K562 (cell line): ENCODE measurements around the gene SGIP1. TPM values are rescaled to one million over a fixed set of nuclear protein-coding genes. Genes with fewer than 3 reads are reported as not detected.

Experiments
- ATAC-seq: fragments of 200-7000 bp; cut with Tn5 transposase; 3 replicates; pipeline ENCODE4 v1.9.1; 2020; ENCODE audit warnings: moderate library complexity
- BruUV-seq: library from RNA; stranded (reverse); fragments of 400-500 nt; replicated peaks from 2 replicates; lab custom pipeline; 2021; lab: Mats Ljungman, UMichigan
- CTCF ChIA-PET: fragments of 300-600 bp; formaldehyde crosslinking; extraction: SDS; loops from one replicate; lab custom pipeline; 2021; ENCODE audit warnings: low intra/inter-chr PET ratio; lab: Yijun Ruan, JAX
- POLR2A ChIA-PET: fragments of 300-600, 350-650 bp; sonication (Branson Sonifier 250); formaldehyde crosslinking; extraction: SDS; loops from one replicate; lab custom pipeline; 2021; ENCODE audit warnings: antibody characterized with exemption, inconsistent platforms; lab: Yijun Ruan, JAX
- DNase-seq, 4 experiments: peaks; one replicate each; pipeline versions ENCODE4 v3.0.0 to v3.0.0-alpha.2; 2011 to 2018; ENCODE audit warnings: low spot score in 3 of 4, mixed read lengths in 3 of 4; ENCODE audit errors: extremely low read depth in 1 of 4
- FAIRE-seq: peaks from 2 replicates; lab custom pipeline; 2011; peaks lifted over from hg19 to GRCh38; lab: Jason Lieb, UNC
- H2AFZ ChIP-seq: 2 replicates; pipeline ENCODE4 v1.6.0; 2011; ENCODE audit warnings: low read depth, low read length, control low read depth, inconsistent platforms
- H3K27ac ChIP-seq: fragments of 200-600 bp; 3 replicates; pipeline ENCODE4 v1.8.0; 2011; ENCODE audit warnings: low read depth, mild to moderate bottlenecking, control low read depth, inconsistent platforms, low read length, moderate library complexity, mixed read lengths; ENCODE audit errors: extremely low read depth
- H3K27me3 ChIP-seq, 2 experiments: fragments of 300-600 bp in 1 of 2; 2 replicates in 1 of 2; 3 replicates in 1 of 2; pipeline versions ENCODE4 v1.6.0 to v1.8.0; 2011; ENCODE audit warnings: inconsistent platforms in 2 of 2, low read length in 2 of 2, mild to moderate bottlenecking in 1 of 2, mixed read lengths in 1 of 2, moderate library complexity in 1 of 2; ENCODE audit not compliant: control insufficient read depth in 2 of 2, insufficient read depth in 2 of 2
- H3K36me3 ChIP-seq: fragments of 300-600 bp; 3 replicates; pipeline ENCODE4 v1.8.0; 2011; ENCODE audit warnings: mild to moderate bottlenecking, low read length, inconsistent platforms; ENCODE audit not compliant: control insufficient read depth, insufficient read depth
- H3K4me1 ChIP-seq, 2 experiments: fragments of 200-600 bp in 1 of 2; replicated peaks in 1 of 2; 2 replicates in 1 of 2; 3 replicates in 1 of 2; pipeline versions ENCODE4 v1.5.1 to v1.8.0; 2011; ENCODE audit warnings: inconsistent platforms in 2 of 2, low read length in 2 of 2, mild to moderate bottlenecking in 1 of 2, mixed read lengths in 1 of 2, moderate library complexity in 1 of 2; ENCODE audit not compliant: control insufficient read depth in 2 of 2, insufficient read depth in 2 of 2
- H3K4me2 ChIP-seq: 2 replicates; pipeline ENCODE4 v1.6.1; 2011; ENCODE audit warnings: low read length, control low read depth, inconsistent platforms, mixed read lengths; ENCODE audit not compliant: insufficient read depth
- H3K4me3 ChIP-seq: fragments of 200-600 bp; sonication (generic), shearing (Covaris generic); 2 replicates; pipeline ENCODE4 v1.5.1; 2016; ENCODE audit warnings: control low read depth, inconsistent platforms
- H3K79me2 ChIP-seq: fragments of 200-600 bp; 3 replicates; pipeline ENCODE4 v1.8.0; 2011; ENCODE audit warnings: low read length, inconsistent platforms; ENCODE audit not compliant: control insufficient read depth, insufficient read depth
- H3K9ac ChIP-seq, 2 experiments: 2 replicates each; pipeline versions ENCODE4 v1.6.0 to v1.6.1; 2011; ENCODE audit warnings: low read depth in 2 of 2, low read length in 2 of 2, control low read depth in 1 of 2, inconsistent platforms in 1 of 2, mild to moderate bottlenecking in 1 of 2, mixed read lengths in 1 of 2; ENCODE audit not compliant: insufficient read depth in 1 of 2
- H3K9me1 ChIP-seq: one replicate; pipeline ENCODE4 v1.6.0; 2011; ENCODE audit warnings: inconsistent platforms, mild to moderate bottlenecking, low read length, moderate library complexity; ENCODE audit not compliant: control insufficient read depth, insufficient read depth
- H3K9me3 ChIP-seq: replicated peaks from 2 replicates; pipeline ENCODE4 v1.5.1; 2011; ENCODE audit warnings: low read depth, low read length, inconsistent platforms; ENCODE audit not compliant: control insufficient read depth, insufficient read depth
- H4K20me1 ChIP-seq: replicated peaks from 2 replicates; pipeline ENCODE4 v1.6.1; 2011; ENCODE audit warnings: low read length, inconsistent platforms, mixed read lengths; ENCODE audit not compliant: control insufficient read depth, insufficient read depth
- FOSL1 ChIP-seq: fragments of 200-800 bp; sonication (Bioruptor generic); conservative IDR thresholded peaks from 2 replicates; pipeline ENCODE4 v1.6.1; 2016; ENCODE audit warnings: missing genetic modification characterization, missing compliant biosample characterization
- MLX ChIP-seq, 2 experiments: fragments of 450-650 bp in 1 of 2; sonication (generic) in 1 of 2; formaldehyde crosslinking; conservative IDR thresholded peaks; 2 replicates each; pipeline versions ENCODE4 v1.4.0 to v1.8.1; 2020 to 2022; ENCODE audit warnings: mild to moderate bottlenecking in 1 of 2, missing genetic modification reagents in 1 of 2
- RCOR1 ChIP-seq, 2 experiments: IDR thresholded peaks; 2 replicates each; pipeline ENCODE4 v1.6.1; 2012; ENCODE audit warnings: low read depth in 2 of 2, low read length in 2 of 2, borderline replicate concordance in 1 of 2, improper control_type of control experiment in 1 of 2
- RREB1 ChIP-seq: fragments of 250-450 bp; sonication (Bioruptor Pico); IDR thresholded peaks from 2 replicates; pipeline ENCODE4 v1.4.0; 2020
- STAT6 ChIP-seq: sonication (generic); formaldehyde crosslinking; IDR thresholded peaks from 2 replicates; pipeline ENCODE4 v1.8.1; 2023; ENCODE audit warnings: mild to moderate bottlenecking, missing genetic modification reagents
- TARDBP ChIP-seq: fragments of 450-650 bp; IDR thresholded peaks from 2 replicates; pipeline ENCODE4 v1.6.1; 2016
- TEAD4 ChIP-seq, 2 experiments: sonication (generic) in 1 of 2; formaldehyde crosslinking in 1 of 2; IDR thresholded peaks; 2 replicates each; pipeline versions ENCODE4 v1.6.1 to v1.8.0; 2012 to 2022; ENCODE audit warnings: borderline replicate concordance in 1 of 2, inconsistent platforms in 1 of 2, low read length in 1 of 2, mild to moderate bottlenecking in 1 of 2, missing genetic modification reagents in 1 of 2
- ZNF639 ChIP-seq, 2 experiments: fragments of 200-800 bp in 1 of 2; sonication (Bioruptor generic) in 1 of 2; sonication (generic) in 1 of 2; formaldehyde crosslinking in 1 of 2; IDR thresholded peaks in 1 of 2; conservative IDR thresholded peaks in 1 of 2; 2 replicates each; pipeline versions ENCODE4 v1.5.0 to v1.6.1; 2016 to 2020; ENCODE audit warnings: missing compliant biosample characterization in 1 of 2, missing genetic modification characterization in 1 of 2, missing genetic modification reagents in 1 of 2
- WGBS: fragments of 100-300 bp; shearing (Covaris generic); methylation state at CpG from one replicate; pipeline ENCODE4 v1.1.6; 2016; ENCODE audit warnings: low coverage, mixed read lengths; ENCODE audit not compliant: insufficient coverage; ENCODE audit errors: missing lambda C conversion rate; 5-methylcytosine and 5-hydroxymethylcytosine counted together
- in situ Hi-C: fragments of 300-500 bp; cut with MboI; formaldehyde crosslinking; loops from 4 replicates; pipeline ENCODE4 v1.15.0; 2018; ENCODE audit warnings: inconsistent platforms, mixed read lengths
- intact Hi-C: fragments of 100-400 bp; cut with micrococcal nuclease; formaldehyde crosslinking; loops from 2 replicates; pipeline ENCODE4 v1.14.2; 2022
- polyA plus RNA-seq, 8 experiments: library from polyadenylated mRNA; depleted of rRNA in 4 of 8; stranded (reverse) in 5 of 8; unstranded in 3 of 8; fragments of >200 nt; fragmentation: Nextera tagmentation in 2 of 8; fragmentation: Illumina TruSeq in 1 of 8; extraction: Ambion mirVana in 2 of 8; extraction: Trizol in 1 of 8; gene quantifications; 2 replicates each; pipeline versions ENCODE4 v1.2.1 to v1.2.3, GENCODE V29; 2011 to 2014; ENCODE audit warnings: inconsistent platforms in 1 of 8, missing spikeins in 1 of 8
- total RNA-seq, 7 experiments: library from RNA; depleted of rRNA in 6 of 7; stranded (reverse); fragments of >200 nt in 6 of 7; fragmentation: Illumina TruSeq in 2 of 7; extraction: Trizol in 2 of 7; gene quantifications; 2 replicates each; pipeline versions ENCODE4 v1.2.1 to v1.2.3, GENCODE V29; 2011 to 2021; ENCODE audit warnings: low replicate concordance in 1 of 7

The SGIP1 gene
- total and polyA plus RNA-seq, 9 of the 15 experiments (the other 6 are each of a cell fraction or from before 2014, with no cell fraction given), result 0.07 to 0.35 TPM; not detected in 7

- POLR2A ChIA-PET, result interaction anchor here (0.6 to 1.8 kb wide), 7 partner anchors 8 to 732 kb away, joined by 3 to 13 read pairs (median 4); no protein-coding TSS in a partner anchor
- intact Hi-C loops, result no loop called here
- TF ChIP-seq ZNF639 (CRISPR knock-in tag; conservative IDR thresholded peaks at IDR 0.05 in 1 of 2, IDR thresholded peaks at IDR 0.05 in 1 of 2) (0 out of 4 replicates have a peak, but pooled peaks of 1 of the 2 experiments have one; percentile 65), TARDBP (no peak), FOSL1 (peak; percentile 54; the same call in 1 of the 2 replicates), TEAD4 (IDR thresholded peaks at IDR 0.05; ENCODE audit: low read length) (peak; percentile 95), TEAD4 (CRISPR knock-in tag; IDR thresholded peaks at IDR 0.05; ENCODE audit: borderline replicate concordance) (no peak), MLX (CRISPR knock-in tag; conservative IDR thresholded peaks at IDR 0.05) (no peak), RCOR1 (IDR thresholded peaks at IDR 0.05; ENCODE audit: borderline replicate concordance in 1 of 2, low read depth in 2 of 2, low read length in 2 of 2) (peak in 1 of 2 experiments; percentile 89; a peak in 2 of 4 replicates), STAT6 (no peak), RREB1 (CRISPR knock-in tag) (no peak)
These were observed 224.3 kb downstream of the SGIP1 start for GRCh38 chr1:66758241-66758755.

More at GRCh38 chr1:66758241-66758755, 224.3 kb downstream of the SGIP1 start:
- Histone ChIP-seq H3K79me2 (no peaks in the 10 kb centered on the region), H3K4me2 (peak overlapping the region; percentile 53), H3K9me3 (no peaks in the 10 kb centered on the region), H4K20me1 (no peaks in the 10 kb centered on the region), H3K27me3 (no peaks in the 10 kb centered on the region), H2AFZ (peak overlapping the region; percentile 70), H3K9me1 (no peaks in the 10 kb centered on the region), H3K36me3 (no peaks in the 10 kb centered on the region), H3K4me1 (peaks cover 7 to 29% of the 10 kb centered on the region in 2 experiments; a peak in 4 of 5 replicates), H3K27ac (peak overlapping the region; percentile 77), H3K4me3 (no peak overlapping the region), H3K9ac (peak overlapping the region in 1 of 2 experiments; percentile 47; a peak in 2 of 4 replicates)
- ATAC-seq (peak; percentile 95), FAIRE-seq (peak; percentile 98), DNase-seq (peak; percentile 35 to 91 (median 68))
- BruUV-seq, result no TSS peak
- in situ Hi-C loops, result no loop called here
- WGBS, result no CpG with 5 or more reads among the region's 1 CpG
- CTCF ChIA-PET, result interaction anchor here (1.3 kb wide), 1 partner anchor 238 kb away, joined by 3 read pairs; no protein-coding TSS in a partner anchor
